Limb (tissue), 2 donors: ENCODE results near the gene DPP7.
"Not testable (repeated sequence)": the region's sequence is repeated elsewhere in the genome, so short reads cannot be mapped to it uniquely, and the experiment has no call there.

Experiments
- DNase-seq, 2 donors: peaks; one replicate each; pipeline ENCODE4 v3.0.0-alpha.2; 2016; ENCODE audit errors: extremely low spot score in 2 of 2

The DPP7 gene

DNA sequence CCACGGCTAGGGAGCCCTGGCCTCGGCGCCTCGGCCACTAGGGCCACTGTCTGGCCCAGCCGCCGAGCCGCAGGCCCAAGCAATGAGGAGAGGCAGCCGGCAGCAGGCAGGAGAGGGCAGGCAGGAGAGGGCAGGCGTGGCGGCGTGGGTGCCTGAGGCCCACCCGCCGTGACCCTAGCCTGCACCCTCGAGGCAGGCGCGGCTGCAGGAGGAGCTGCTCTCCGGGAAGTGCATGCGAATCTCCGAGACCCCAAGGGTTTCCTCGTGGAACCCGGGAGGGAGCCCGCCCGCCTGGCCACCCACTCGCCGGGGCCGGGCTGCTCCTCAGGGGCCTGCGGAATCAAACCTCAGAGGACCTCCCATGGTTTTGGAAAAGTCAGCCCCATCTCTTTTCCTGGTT lies 33.7 kb upstream of the DPP7 start:
- DNase-seq: no peak

- DNase-seq: no peak
Measured at GRCh38 chr9:137147793-137148160, 33.2 kb upstream of the DPP7 start.

- DNase-seq: no peak
Measured at GRCh38 chr9:137147091-137147792, 32.7 kb upstream of the DPP7 start.

DNA sequence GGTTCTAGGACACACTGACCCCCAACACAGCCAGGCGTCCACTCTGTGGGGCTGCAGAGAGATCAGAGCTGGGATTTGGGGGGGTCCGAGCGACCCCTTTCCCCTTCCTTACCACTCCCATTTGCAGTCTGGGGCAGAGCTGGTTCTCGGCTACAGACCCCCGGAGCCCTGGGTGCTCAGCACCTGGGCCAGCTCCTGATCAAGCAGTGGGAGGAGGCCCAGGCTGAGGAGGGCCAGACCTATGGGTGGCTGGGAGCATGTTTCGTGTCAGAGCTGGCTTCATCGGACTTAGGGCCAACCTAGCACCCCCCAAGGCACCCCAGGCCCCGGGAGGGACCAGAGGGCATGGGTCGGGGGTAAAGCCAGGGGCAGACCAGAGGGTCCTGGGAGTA lies 32.0 kb upstream of the DPP7 start:
- no peak for DNase-seq

DNA sequence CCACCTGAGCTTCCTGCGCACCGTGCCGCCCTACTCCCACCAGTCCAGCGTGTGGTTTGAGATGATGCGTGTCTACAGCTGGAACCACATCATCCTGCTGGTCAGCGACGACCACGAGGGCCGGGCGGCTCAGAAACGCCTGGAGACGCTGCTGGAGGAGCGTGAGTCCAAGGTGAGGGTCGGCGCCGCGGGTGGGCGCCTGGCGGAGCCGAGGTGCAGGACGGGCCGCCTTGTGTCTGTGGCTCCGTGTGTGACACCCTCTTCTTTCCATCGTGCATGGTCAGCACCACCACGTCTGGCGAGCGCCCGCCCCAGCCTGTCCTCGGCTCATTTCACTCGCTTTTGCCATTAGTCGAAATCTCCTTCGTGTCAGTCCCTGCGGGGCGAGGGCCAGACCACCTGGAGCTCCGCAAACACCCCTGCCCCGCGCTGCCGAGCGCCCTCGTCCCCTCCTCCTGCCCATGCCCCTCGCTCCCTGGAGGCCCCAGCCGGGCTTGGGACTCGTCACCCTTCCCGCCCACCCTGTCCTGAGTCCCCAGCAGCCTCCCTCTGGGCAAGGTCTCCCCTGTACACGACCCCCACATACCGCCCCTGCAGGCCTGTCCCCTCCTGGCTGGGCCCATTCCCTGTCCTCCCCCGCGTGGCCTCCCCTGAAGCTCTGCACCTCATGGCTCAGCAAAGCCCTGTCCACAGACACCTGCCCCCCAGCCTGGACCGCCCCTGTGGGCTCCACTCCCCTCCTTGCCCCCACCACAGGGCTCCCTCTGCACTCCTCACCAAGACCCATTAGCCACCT lies 31.4 kb upstream of the DPP7 start:
- DNase-seq: no peak

DNA sequence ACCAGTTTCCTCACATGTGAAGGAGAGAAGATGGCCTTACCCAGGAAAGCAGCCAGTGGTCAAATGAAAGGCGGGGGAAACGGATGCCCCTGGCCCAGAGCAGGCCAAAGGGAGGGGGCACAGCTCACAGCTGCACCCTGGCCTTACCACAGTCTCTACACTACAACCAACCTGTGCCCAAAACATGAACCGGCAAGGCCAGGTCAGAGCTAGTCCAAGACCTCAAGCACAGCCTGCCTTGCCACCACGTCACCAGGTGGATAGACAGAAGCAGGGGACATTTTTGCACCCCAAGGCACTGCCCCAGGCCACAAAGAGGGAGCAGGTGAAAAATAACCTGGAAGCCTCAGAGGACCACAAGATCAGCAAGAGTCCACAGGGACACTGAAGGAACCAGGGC lies 28.9 kb upstream of the DPP7 start:
- no peak for DNase-seq

DNA sequence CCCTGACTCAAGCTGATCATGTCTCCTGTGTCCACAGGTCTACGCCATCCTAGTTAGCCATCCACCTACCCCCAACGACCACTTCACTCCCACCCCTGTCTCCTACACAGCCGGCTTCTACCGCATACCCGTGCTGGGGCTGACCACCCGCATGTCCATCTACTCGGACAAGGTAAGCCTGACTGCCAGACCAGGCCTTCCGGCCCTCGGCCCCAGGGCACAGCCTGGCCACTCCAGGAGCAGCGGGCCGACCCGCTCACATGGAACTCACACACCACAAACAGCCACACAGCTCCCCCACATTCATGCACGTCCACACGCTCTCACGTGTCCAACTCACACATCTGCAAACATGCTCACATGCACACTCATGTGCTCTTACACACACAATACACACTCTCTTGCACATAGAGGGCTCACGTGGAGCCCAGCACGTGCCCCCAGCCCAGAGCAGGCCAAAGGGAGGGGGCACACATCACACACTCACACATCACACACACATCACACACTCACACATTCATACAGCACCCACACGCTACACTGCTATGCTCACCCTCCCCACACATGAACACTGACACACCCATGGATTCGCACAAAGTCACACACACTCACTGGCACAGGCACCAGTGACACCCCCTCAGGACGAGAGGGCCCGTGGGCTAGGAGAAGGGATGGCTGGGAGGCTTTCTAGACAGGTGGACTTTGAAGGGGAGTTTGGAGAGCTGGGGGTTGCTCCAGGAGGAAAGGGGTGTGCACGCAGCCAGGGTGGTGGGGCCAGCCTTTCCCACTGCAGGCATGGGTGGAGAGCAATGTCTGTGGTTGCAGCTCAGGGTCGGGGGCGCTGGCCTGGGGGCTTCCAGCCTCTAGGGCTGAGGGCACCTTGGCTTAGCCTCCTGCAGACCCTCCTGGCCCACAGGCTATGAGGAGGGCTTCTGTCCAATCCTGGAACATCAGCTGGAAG lies 27.7 kb upstream of the DPP7 start:
- no peak for DNase-seq

DNA sequence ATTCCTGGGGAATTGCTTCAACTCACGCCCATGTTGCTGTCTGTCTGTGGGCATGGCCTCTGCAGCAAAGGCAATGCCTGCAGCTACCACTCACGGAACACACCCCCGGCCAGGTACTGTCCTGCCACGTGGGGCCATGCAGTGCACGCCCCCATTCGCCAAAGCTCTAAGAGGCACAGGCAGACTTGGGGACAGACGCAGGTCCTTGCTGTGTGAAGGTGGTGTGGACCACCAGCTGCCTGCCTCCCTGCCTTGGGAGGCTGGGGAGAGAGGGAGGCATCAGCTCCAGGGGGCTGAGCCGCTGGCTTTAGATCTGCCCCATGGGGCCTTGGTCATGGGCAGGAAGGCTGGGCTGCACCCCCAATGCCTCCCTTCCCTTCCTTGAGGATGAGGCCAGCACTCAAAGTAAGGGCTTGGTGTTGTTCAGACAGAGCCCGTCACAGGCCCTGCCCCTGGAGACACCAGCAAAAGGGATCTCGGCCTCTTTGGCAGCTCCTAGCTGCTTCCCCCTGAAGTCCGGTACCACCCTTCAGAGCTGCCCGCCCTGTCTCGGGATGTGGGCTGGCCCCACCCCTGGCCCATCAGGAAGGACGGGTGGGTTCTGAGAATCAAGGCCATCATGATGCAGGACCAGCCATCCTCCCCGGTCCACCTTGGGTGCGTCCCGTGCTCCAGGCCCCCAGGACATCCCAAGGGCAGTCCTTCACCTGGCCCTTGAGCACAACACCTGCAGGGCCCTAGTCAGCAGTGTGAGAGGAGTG lies 26.7 kb upstream of the DPP7 start:
- DNase-seq: no peak

- DNase-seq: no peak
Measured at GRCh38 chr9:137140151-137141012, 25.8 kb upstream of the DPP7 start.

- DNase-seq: no peak
Measured at GRCh38 chr9:137139468-137140150, 25.1 kb upstream of the DPP7 start.

DNA sequence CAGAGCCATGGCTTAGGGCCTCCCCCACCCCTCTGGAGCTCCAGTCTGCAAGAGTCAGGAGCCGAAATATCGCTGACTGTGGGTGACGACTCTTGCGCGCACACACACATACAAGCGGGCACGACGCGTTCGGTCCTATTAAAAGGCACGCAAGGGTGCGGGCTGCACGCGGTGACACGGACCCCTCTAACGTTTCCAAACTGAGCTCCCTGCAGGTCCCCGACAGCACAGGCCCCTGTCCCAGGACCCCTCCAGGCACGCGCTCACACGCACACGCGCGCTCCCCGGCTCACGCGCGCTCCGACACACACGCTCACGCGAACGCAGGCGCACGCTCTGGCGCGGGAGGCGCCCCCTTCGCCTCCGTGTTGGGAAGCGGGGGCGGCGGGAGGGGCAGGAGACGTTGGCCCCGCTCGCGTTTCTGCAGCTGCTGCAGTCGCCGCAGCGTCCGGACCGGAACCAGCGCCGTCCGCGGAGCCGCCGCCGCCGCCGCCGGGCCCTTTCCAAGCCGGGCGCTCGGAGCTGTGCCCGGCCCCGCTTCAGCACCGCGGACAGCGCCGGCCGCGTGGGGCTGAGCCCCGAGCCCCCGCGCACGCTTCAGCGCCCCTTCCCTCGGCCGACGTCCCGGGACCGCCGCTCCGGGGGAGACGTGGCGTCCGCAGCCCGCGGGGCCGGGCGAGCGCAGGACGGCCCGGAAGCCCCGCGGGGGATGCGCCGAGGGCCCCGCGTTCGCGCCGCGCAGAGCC lies 24.4 kb upstream of the DPP7 start, which contains the start of gene GRIN1:
GRIN1 (plus strand) TSS at position 433 of the 746 bp plus-strand sequence. CDS start 333 bp downstream, outside the sequence.
- peak; percentile 34 to 77 for DNase-seq

DNA sequence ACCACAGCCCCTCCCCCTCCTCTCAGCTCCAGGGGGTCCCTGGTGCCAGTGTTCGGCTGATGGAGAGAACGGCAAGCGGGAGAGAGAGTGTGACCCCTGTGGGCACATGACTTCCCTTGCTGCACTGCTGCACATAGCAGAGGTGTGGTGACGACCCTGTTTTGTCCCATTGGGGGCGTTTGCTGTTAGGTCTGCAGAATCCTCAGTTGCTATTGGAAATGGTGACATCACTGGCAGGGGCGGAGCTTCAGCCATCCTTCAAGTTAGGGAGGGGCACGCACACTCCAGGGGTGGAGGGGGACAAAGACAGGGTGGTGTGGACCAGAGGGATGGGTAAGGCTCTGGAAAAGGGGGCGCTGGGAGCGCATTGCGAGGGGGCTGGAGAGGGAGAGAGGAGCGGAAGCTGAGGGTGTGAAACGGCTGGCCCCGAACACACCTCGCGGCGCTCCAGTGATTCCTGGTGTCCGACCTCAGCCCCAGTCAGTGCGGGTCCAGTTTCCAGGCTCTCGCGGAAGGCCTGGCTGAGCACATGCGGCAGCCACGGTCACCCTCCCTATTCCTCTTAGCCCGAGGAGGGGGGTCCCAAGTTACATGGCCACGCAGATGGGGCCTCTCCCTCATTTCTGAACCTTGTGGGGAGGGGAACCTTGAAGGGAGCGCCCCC lies 23.7 kb upstream of the DPP7 start:
- DNase-seq: peak in 1 of 2 donors; percentile 75

DNA sequence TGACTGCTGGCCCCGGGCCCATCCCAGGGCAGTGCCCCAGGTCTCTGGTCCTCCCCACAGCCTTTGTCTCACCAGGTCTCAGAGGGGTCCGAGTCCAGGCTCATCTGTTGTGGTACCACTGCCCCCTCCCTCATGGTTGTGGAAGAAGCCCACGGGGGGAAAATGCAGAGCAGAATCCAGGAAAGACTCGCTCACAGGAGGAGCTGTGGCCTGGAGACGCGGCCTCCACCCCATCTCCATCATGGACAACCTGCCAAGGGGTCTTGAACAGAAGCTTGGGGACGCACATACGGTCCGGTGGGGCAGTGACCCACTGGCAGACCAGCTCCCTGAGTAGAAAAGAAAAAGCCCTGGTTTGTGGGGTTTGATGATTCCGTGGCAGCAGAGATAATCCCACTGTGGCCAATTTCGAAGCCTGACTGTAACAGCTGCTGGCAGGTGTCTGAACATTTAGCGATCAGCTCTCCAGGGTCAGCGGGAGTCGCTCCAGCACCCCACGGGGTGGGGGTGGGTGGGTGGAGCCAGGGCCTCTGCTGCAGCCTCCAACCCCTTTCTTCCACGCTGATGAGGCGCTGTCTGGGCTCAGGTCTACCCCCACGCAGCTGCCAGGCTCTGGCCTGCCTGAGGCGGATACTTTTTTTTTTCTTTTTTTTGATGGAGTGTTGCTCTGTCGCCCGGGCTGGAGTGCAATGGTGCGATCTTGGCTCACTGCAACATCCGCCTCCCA lies 22.5 kb upstream of the DPP7 start:
- DNase-seq: no peak

DNA sequence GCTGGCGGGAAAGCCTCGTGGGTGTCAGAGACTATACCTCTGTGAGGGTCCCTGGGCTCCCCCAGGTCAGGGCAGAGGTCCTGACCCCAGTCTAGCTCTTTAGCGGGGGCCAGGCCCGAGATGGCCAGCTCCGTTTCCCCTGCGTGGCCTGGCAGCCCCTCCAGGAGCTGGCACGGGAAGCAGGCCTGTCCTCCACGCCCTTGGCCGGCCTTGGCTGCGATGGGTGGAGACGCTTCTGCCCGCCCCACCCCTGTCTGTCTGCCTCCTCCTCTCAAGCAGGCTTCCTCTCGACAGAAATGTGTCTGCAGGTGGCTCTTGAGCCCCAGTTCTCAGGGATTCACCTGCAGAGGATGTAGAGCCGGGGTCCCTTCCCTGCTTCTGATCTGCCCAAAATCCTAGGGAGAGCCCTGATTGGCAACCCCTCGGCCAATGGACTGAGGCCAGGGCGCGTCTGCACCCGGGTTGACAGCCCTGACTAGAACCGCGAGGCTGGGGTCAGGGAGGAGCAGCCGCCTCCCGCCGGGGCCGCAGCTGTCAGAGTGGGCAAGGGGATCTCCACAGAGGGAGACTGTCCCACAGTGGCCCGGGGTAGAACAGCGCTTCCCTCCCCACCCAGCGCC lies 21.8 kb upstream of the DPP7 start:
- DNase-seq: no peak

DNA sequence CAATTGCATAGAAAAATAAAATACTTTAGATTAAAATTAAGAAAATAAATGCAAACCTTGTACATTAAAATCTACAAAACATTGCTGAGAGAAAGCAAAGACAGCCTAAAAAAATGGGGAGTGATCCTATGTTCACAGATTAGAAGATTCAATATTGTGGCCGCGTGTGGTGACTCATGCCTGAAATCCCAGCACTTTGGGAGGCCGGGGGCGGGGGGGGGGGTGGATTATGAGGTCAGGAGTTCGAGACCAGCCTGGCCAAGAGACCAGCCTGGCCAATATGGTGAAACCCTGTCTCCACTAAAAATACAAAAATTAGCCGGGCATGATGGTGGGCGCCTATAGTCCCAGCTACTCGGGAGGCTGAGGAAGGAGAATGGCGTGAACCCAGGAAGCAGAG lies 20.6 kb upstream of the DPP7 start:
- not testable (repeated sequence) for DNase-seq

DNA sequence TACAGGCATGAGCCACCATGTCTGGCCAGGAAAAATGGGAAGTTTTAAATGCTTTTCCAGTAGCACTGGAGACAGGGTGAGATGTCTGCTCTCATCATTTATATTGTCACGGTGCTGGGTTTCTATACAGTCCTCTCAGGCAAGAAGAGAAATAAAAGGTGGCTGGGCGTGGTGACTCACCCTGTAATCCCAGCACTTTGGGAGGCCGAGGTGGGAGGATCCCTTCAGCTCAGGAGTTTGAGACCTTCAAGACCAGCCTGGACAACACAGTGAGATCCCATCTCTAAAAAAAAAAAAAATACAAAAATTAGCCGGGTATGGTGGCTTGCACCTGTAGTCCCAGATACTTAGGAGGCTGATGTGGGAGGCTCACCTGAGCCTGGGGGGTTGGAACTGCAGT lies 19.7 kb upstream of the DPP7 start:
- no peak for DNase-seq

- DNase-seq: no peak
Measured at GRCh38 chr9:137130176-137130755, 15.7 kb upstream of the DPP7 start.
